HG03039 (cell line): Measurements from ENCODE around the gene PKDCC.

ENCODE experiments used
- ATAC-seq: cut with Tn5 transposase; IDR thresholded peaks from one replicate; pipeline ENCODE4 v1.9.1; 2021; ENCODE audit warnings: mild to moderate bottlenecking, moderate library complexity; ENCODE audit not compliant: unreplicated experiment

Gene PKDCC

GRCh38 chr2:42102591-42103450 is 55.0 kb downstream of the PKDCC start:
- ATAC-seq, result peak; percentile 9

- ATAC-seq, result no peak
Observed at GRCh38 chr2:42103829-42104228, 56.0 kb downstream of the PKDCC start.

GRCh38 chr2:42104621-42105020 is 56.8 kb downstream of the PKDCC start:
- ATAC-seq, result no peak

GRCh38 chr2:42105330-42106256 is 57.8 kb downstream of the PKDCC start:
- peak; percentile 38 for ATAC-seq

GRCh38 chr2:42106257-42106816 is 58.5 kb downstream of the PKDCC start:
- ATAC-seq, result no peak

- ATAC-seq, result no peak
Observed at GRCh38 chr2:42107249-42108042, 59.6 kb downstream of the PKDCC start.
